ENCODE data around the gene TRIM59.

Gene TRIM59

DNA sequence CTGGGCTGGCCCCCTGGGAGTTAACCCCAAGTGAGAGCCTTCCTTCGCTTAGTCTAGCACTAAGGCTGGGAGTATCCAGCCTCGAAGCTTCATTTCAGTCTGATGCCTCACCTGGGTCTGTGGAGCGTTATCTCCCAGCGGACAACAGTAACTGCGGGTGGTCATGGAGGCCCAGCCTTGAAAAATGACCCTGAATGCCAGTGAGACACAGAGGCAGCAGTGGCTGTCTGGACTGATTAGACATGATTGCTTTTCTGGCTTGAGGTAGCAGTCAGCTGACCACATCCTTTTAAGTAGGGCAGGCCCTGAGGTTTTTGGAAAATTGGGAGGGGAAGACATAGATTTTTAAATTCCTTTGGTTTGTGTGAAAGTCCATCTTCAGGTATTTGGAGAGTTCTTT lies 28.2 kb upstream of the TRIM59 start:
- Histone ChIP-seq H3K27me3 (ENCODE audit: insufficient read depth, low read length, poor library complexity, severe bottlenecking) (no peaks in the 10 kb centered on the region), H3K36me3 (ENCODE audit: insufficient read depth, low read length) (no peaks in the 10 kb centered on the region), H3K9me3 (ENCODE audit: insufficient read depth, low read depth, low read length) (no peaks in the 10 kb centered on the region), H3K4me1 (ENCODE audit: insufficient read depth, low read length, poor library complexity, severe bottlenecking) (no peaks in the 10 kb centered on the region), H4K20me1 (ENCODE audit: insufficient read depth, low read length, poor library complexity, severe bottlenecking) (no peaks in the 10 kb centered on the region), H3K79me2 (ENCODE audit: insufficient read depth, low read length) (no peaks in the 10 kb centered on the region), H3K4me2 (ENCODE audit: low read depth, low read length, poor library complexity, severe bottlenecking) (no peak overlapping the region), H3K4me3 (ENCODE audit: low read length, poor library complexity, severe bottlenecking) (no peak overlapping the region), H3K9me2 (replicated peaks; ENCODE audit: low read depth, low read length) (no peaks in the 10 kb centered on the region), H2AFZ (ENCODE audit: low read length) (no peak overlapping the region), H3K9ac (ENCODE audit: low read depth, low read length, poor library complexity, severe bottlenecking) (no peak overlapping the region), H3F3A (ENCODE audit: low read depth) (no peaks in the 10 kb centered on the region)
- TF ChIP-seq EZH2phosphoT487 (IDR thresholded peaks at IDR 0.05; ENCODE audit: borderline replicate concordance): no peak
- TF ChIP-seq, protein P1, sequence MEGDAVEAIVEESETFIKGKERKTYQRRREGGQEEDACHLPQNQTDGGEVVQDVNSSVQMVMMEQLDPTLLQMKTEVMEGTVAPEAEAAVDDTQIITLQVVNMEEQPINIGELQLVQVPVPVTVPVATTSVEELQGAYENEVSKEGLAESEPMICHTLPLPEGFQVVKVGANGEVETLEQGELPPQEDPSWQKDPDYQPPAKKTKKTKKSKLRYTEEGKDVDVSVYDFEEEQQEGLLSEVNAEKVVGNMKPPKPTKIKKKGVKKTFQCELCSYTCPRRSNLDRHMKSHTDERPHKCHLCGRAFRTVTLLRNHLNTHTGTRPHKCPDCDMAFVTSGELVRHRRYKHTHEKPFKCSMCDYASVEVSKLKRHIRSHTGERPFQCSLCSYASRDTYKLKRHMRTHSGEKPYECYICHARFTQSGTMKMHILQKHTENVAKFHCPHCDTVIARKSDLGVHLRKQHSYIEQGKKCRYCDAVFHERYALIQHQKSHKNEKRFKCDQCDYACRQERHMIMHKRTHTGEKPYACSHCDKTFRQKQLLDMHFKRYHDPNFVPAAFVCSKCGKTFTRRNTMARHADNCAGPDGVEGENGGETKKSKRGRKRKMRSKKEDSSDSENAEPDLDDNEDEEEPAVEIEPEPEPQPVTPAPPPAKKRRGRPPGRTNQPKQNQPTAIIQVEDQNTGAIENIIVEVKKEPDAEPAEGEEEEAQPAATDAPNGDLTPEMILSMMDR (conservative IDR thresholded peaks at IDR 0.05; ENCODE audit: low read length): no peak

DNA sequence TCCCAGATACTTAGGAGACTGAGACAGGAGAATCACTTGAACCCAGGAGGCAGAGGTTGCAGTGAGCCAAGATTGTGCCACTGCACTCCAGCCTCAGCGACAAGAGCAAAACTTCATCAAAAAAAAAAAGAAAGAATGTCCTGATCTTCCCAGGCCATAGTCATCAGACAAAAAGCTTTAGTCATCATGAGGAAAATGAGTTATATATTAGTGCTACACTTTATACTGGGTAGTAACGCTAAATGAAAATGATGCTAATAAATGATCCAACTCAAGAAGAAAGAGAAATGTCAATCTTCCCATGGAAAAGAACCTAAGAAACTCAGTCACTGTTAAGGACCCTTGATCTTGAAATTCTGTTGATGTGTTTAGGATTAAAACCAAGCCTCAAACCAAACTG lies 26.3 kb upstream of the TRIM59 start:
- Histone ChIP-seq H4K20me1 (ENCODE audit: insufficient read depth, low read length, poor library complexity, severe bottlenecking) (no peaks in the 10 kb centered on the region), H3K36me3 (ENCODE audit: insufficient read depth, low read length) (no peaks in the 10 kb centered on the region), H3F3A (ENCODE audit: low read depth) (no peaks in the 10 kb centered on the region), H3K27me3 (ENCODE audit: insufficient read depth, low read length, poor library complexity, severe bottlenecking) (no peaks in the 10 kb centered on the region), H3K9ac (ENCODE audit: low read depth, low read length, poor library complexity, severe bottlenecking) (no peak overlapping the region), H3K9me3 (ENCODE audit: insufficient read depth, low read depth, low read length) (0 out of 2 replicates have a peak, but pooled peaks cover 3% of the 10 kb centered on the region), H2AFZ (ENCODE audit: low read length) (no peak overlapping the region), H3K79me2 (ENCODE audit: insufficient read depth, low read length) (no peaks in the 10 kb centered on the region), H3K4me2 (ENCODE audit: low read depth, low read length, poor library complexity, severe bottlenecking) (no peak overlapping the region), H3K4me3 (ENCODE audit: low read length, poor library complexity, severe bottlenecking) (no peak overlapping the region), H3K4me1 (ENCODE audit: insufficient read depth, low read length, poor library complexity, severe bottlenecking) (no peaks in the 10 kb centered on the region), H3K9me2 (replicated peaks; ENCODE audit: low read depth, low read length) (no peaks in the 10 kb centered on the region)
- TF ChIP-seq, protein P1 (conservative IDR thresholded peaks at IDR 0.05; ENCODE audit: low read length): no peak

DNA sequence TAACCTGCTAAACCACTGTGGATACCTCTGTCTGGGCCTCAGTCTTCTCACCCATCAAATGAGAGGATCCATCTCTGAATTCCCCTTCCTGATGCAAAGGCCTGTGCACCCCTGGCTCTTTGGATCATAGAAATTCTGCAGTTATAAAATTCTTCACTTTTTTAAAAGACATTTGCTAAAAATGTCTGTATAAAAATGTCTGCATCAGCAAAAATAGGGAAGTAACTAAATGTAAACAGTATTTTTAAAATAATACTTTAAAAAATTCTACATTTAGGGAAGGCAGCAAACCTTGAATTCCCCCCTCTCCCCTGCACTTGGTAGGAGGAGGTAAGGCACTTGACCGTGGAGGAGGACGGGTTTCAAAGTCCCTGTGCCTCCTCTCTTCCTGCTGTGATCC lies 25.6 kb upstream of the TRIM59 start:
- Histone ChIP-seq H3K9me3 (ENCODE audit: insufficient read depth, low read depth, low read length) (peaks cover 5% of the 10 kb centered on the region; the same call in 1 of the 2 replicates), H3K27me3 (ENCODE audit: insufficient read depth, low read length, poor library complexity, severe bottlenecking) (no peaks in the 10 kb centered on the region), H3K9me2 (replicated peaks; ENCODE audit: low read depth, low read length) (no peaks in the 10 kb centered on the region), H2AFZ (ENCODE audit: low read length) (no peak overlapping the region), H3K4me1 (ENCODE audit: insufficient read depth, low read length, poor library complexity, severe bottlenecking) (no peaks in the 10 kb centered on the region), H3K79me2 (ENCODE audit: insufficient read depth, low read length) (no peaks in the 10 kb centered on the region), H3K36me3 (ENCODE audit: insufficient read depth, low read length) (no peaks in the 10 kb centered on the region), H3F3A (ENCODE audit: low read depth) (no peaks in the 10 kb centered on the region), H3K4me2 (ENCODE audit: low read depth, low read length, poor library complexity, severe bottlenecking) (no peak overlapping the region), H3K9ac (ENCODE audit: low read depth, low read length, poor library complexity, severe bottlenecking) (no peak overlapping the region), H4K20me1 (ENCODE audit: insufficient read depth, low read length, poor library complexity, severe bottlenecking) (no peaks in the 10 kb centered on the region), H3K4me3 (ENCODE audit: low read length, poor library complexity, severe bottlenecking) (no peak overlapping the region)
- TF ChIP-seq, protein P1 (conservative IDR thresholded peaks at IDR 0.05; ENCODE audit: low read length): no peak
- no peak for TF ChIP-seq EZH2phosphoT487 (IDR thresholded peaks at IDR 0.05; ENCODE audit: borderline replicate concordance)
